Liver (tissue), 3 donors: ENCODE data around the gene SUSD5.

ENCODE experiments used
- CTCF ChIP-seq: fragments of 150-350 bp; IDR thresholded peaks from 2 replicates; pipeline ENCODE4 v1.5.1; 2017; ENCODE audit warnings: improper control_type of control experiment, low read depth, low read length; ENCODE audit not compliant: missing input control
- MAX ChIP-seq: IDR thresholded peaks from 2 replicates; pipeline ENCODE4 v1.6.1; 2016; ENCODE audit warnings: antibody characterized with exemption
- SP1 ChIP-seq: IDR thresholded peaks from 2 replicates; pipeline ENCODE4 v1.6.1; 2018; ENCODE audit warnings: antibody characterized with exemption, mild to moderate bottlenecking
- TAF1 ChIP-seq: conservative IDR thresholded peaks from 2 replicates; pipeline ENCODE4 v1.6.1; 2016; ENCODE audit warnings: antibody characterized with exemption, mild to moderate bottlenecking
- YY1 ChIP-seq: IDR thresholded peaks from 2 replicates; pipeline ENCODE4 v1.6.1; 2016; ENCODE audit warnings: antibody characterized with exemption, mild to moderate bottlenecking
- ZBTB33 ChIP-seq: IDR thresholded peaks from 2 replicates; pipeline ENCODE4 v1.6.1; 2016; ENCODE audit warnings: antibody characterized with exemption
- donor health status: healthy.
- donor health status: healthy.

GRCh38 chr3:33134026-33134625, 84.5 kb downstream of the SUSD5 start:
- TF ChIP-seq CTCF, result no peak
- no peak for TF ChIP-seq TAF1
- no peak for TF ChIP-seq YY1
- TF ChIP-seq SP1, result no peak
- no peak for TF ChIP-seq MAX
- no peak for TF ChIP-seq ZBTB33
